Fibroblast of pulmonary artery (primary cell): Measurements from ENCODE around the gene RIT1.

Experiments used
- DNase-seq: peaks from one replicate; pipeline ENCODE4 v3.0.0-alpha.2; 2010; ENCODE audit warnings: low read depth
- H3K4me3 ChIP-seq: replicated peaks from 2 replicates; pipeline ENCODE4 v1.5.1; 2011; ENCODE audit warnings: low read depth, mild to moderate bottlenecking, control low read depth, low read length, moderate library complexity
- CTCF ChIP-seq: IDR thresholded peaks from 2 replicates; pipeline ENCODE4 v1.5.1; 2011; ENCODE audit warnings: mild to moderate bottlenecking, control low read depth, low read length, inconsistent platforms; ENCODE audit errors: missing control alignments

The RIT1 gene

GRCh38 chr1:155872527-155872926 lies 38.6 kb downstream of the RIT1 start:
- DNase-seq: no peak

GRCh38 chr1:155871390-155871789 lies 39.8 kb downstream of the RIT1 start:
- TF ChIP-seq CTCF: no peak
- no peak overlapping the region for H3K4me3 ChIP-seq

More at GRCh38 chr1:155872527-155872926, 38.6 kb downstream of the RIT1 start:
- H3K4me3 ChIP-seq: no peak overlapping the region
- TF ChIP-seq CTCF: no peak

GRCh38 chr1:155867766-155868165 lies 43.4 kb downstream of the RIT1 start:
- no peak for DNase-seq
- no peak overlapping the region for H3K4me3 ChIP-seq
- no peak for TF ChIP-seq CTCF

More at GRCh38 chr1:155871390-155871789, 39.8 kb downstream of the RIT1 start:
- DNase-seq: peak; percentile 51

GRCh38 chr1:155864393-155864792 lies 46.8 kb downstream of the RIT1 start:
- H3K4me3 ChIP-seq: no peak overlapping the region
- DNase-seq: no peak
- no peak for TF ChIP-seq CTCF

GRCh38 chr1:155861896-155862295 lies 49.3 kb downstream of the RIT1 start:
- DNase-seq: no peak
- TF ChIP-seq CTCF: no peak
- no peak overlapping the region for H3K4me3 ChIP-seq

GRCh38 chr1:155860970-155861510 lies 50.1 kb downstream of the RIT1 start:
- TF ChIP-seq CTCF: no peak
- no peak for DNase-seq
- peak overlapping the region; percentile 72 for H3K4me3 ChIP-seq
